ENCODE data around the gene GRK1.

The GRK1 gene

DNA sequence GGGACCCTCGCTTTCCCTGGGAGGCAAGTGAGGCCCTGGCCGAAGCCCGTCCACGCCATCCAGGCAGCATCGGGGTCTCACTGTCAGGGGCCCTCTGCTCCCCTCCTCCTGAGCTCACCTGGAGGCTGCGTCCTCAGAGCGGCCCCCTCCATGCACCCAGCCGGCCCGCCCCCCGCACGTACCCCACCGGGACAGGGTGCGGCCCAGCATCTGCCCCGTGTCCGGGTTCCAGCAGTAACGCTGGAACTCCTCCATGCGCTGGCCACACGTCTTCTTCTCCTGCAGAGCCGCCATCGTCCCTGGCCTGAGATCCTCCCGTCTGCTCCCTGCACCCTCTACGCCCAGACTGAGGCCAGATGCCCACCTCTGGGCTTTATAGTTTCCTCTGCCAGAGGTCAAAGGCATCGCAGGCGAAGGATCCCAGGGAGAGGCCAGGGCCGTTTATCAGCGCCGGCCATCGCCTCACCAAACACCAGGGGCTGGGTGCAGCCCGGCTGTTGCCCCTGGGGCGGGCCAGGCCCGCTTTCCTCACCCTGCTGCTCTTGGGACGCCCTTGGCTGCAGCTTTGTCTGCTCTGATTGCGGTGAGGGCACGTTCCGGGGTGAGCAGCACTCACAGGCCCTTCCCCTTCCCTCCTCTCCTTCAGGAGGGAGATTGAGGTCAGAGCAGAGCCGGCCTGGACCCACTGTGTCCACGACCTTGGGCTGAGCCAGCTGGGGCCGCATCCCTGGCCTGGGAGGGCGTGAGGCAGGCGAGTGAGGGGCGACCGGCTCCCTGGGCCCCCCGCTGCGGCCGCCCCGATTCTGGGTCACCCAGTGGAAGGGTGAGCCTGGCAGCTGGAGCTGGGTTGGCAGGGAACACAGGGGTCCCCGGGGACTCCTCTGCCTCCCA lies 8.9 kb upstream of the GRK1 start, which contains the start of gene ATP4B:
Gene ATP4B, minus strand, starts transcription at position 348 of the 891 bp plus-strand sequence. Its CDS starts 54 bp downstream, at position 294.
- in situ Hi-C loops (cut with HindIII; ENCODE audit: low sequenced_read_pairs): no loop called here
- H3K4me3 ChIP-seq (ENCODE audit: low read depth, low read length): no peak within 1 kb of the TSS
- TF ChIP-seq, protein P1, sequence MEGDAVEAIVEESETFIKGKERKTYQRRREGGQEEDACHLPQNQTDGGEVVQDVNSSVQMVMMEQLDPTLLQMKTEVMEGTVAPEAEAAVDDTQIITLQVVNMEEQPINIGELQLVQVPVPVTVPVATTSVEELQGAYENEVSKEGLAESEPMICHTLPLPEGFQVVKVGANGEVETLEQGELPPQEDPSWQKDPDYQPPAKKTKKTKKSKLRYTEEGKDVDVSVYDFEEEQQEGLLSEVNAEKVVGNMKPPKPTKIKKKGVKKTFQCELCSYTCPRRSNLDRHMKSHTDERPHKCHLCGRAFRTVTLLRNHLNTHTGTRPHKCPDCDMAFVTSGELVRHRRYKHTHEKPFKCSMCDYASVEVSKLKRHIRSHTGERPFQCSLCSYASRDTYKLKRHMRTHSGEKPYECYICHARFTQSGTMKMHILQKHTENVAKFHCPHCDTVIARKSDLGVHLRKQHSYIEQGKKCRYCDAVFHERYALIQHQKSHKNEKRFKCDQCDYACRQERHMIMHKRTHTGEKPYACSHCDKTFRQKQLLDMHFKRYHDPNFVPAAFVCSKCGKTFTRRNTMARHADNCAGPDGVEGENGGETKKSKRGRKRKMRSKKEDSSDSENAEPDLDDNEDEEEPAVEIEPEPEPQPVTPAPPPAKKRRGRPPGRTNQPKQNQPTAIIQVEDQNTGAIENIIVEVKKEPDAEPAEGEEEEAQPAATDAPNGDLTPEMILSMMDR (IDR thresholded peaks at IDR 0.05; ENCODE audit: low read depth, low read length): no peak
- no peak for DNase-seq (ENCODE audit: low read depth, low spot score)

DNA sequence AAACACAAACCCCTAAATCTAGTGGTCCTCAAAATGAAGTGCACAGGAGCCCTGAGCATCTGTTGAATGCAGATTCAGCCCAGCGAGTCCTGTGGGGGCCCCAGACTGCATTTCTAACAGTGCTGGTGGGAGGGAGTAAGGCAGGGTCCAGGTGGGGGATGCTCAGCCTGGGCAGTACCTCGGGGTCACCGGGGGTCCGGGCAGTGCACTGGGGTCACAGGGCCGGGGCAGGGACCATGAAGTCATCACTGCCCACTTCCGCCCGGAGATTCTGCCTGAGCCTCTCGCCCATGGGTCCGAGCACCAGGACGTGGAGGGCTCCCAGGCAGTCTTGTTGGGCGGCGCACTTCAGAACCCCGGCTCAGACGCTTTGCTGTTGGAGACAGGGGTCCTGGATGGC lies 8.2 kb upstream of the GRK1 start:
- H3K4me3 ChIP-seq (ENCODE audit: low read depth, low read length): no peak overlapping the region
- TF ChIP-seq, protein P1 (IDR thresholded peaks at IDR 0.05; ENCODE audit: low read depth, low read length): no peak
- no peak for DNase-seq (ENCODE audit: low read depth, low spot score)
- in situ Hi-C loops (cut with HindIII; ENCODE audit: low sequenced_read_pairs): no loop called here

DNA sequence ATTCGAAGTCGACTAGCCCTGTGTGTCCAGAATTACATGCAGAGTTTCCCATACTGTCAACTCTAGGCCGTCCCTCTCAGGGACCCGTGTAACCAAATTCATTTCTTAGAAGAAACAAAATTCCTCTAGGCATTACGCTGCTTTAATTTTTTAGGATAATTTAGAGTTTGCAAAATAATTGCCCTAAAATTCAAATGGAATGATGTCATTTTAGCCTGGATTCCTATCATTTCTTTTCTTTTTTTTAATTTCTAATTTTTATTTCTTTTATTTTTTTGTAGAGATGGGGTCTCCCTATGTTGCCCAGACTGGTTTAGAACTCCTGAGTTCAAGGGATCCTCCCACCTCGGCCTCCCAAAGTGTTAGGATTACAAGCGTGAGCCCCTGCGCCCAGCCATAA lies 7.7 kb upstream of the GRK1 start:
- TF ChIP-seq, protein P1 (IDR thresholded peaks at IDR 0.05; ENCODE audit: low read depth, low read length): no peak
- in situ Hi-C loops (cut with HindIII; ENCODE audit: low sequenced_read_pairs): no loop called here
- no peak for DNase-seq (ENCODE audit: low read depth, low spot score)
- H3K4me3 ChIP-seq (ENCODE audit: low read depth, low read length): no peak overlapping the region

DNA sequence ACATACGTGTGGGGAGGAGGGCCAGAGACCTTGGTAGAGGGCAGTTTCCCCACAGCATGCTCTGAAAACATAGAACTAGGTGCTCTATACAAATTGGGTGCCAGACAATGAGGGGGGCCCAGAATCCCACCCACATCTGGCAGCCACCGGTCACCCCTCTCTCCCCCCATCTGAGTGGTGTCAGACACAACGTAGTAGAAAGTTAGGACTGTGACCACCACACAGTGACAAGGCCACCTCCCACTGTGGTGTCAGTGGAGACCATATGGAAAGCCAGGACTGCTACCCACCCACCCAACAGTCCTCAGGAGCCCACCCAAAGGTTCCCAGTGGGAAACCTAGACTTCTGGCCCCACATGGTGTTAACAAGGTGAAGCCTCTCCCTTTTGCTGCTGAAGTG lies 7.0 kb upstream of the GRK1 start:
- DNase-seq (ENCODE audit: low read depth, low spot score): no peak
- H3K4me3 ChIP-seq (ENCODE audit: low read depth, low read length): no peak overlapping the region
- in situ Hi-C loops (cut with HindIII; ENCODE audit: low sequenced_read_pairs): no loop called here
- TF ChIP-seq, protein P1 (IDR thresholded peaks at IDR 0.05; ENCODE audit: low read depth, low read length): no peak

DNA sequence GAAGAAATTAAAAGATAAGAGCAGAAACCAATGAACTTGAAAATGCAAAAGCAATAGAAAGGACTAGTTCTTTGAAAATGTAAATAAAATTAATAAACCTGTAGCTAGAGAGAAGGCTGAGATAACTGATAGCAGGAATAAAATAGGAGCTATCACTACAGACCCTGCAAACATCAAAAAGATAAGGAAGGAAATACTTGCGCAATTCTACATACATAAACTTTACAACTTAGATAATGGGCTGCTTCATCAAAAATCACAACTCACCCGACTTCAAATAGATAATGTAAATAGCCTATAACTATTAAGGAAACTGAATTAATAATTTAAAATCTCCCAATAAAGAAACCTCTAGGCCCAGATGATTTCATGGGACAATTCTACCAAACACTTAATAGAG lies 5.5 kb upstream of the GRK1 start:
- DNase-seq (ENCODE audit: low read depth, low spot score): no peak
- H3K4me3 ChIP-seq (ENCODE audit: low read depth, low read length): no peak overlapping the region
- in situ Hi-C loops (cut with HindIII; ENCODE audit: low sequenced_read_pairs): no loop called here
- TF ChIP-seq, protein P1 (IDR thresholded peaks at IDR 0.05; ENCODE audit: low read depth, low read length): no peak

DNA sequence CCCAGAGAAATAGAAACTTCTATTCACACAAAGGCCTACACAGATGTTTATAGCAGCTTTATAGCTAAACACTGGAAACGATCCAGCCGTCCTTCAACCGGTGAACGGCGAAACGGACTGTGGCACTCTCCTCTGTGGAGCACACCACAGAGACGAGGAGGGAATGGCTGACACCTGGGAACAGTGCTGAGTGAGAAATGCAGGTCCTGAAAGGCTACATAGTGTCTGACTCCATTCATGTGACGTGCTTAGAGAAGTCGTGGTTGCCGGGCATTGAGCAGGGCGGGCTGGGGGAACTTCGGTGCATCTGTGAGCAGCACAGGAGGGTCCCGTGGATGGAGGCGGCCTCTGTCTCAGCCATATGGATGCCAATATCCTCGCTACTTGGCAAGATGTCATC lies 3.1 kb upstream of the GRK1 start:
- H3K4me3 ChIP-seq (ENCODE audit: low read depth, low read length): no peak overlapping the region
- DNase-seq (ENCODE audit: low read depth, low spot score): no peak
- TF ChIP-seq, protein P1 (IDR thresholded peaks at IDR 0.05; ENCODE audit: low read depth, low read length): no peak
- in situ Hi-C loops (cut with HindIII; ENCODE audit: low sequenced_read_pairs): no loop called here

Measured in astrocyte of the spinal cord (primary cell).